ENCODE results near the gene MYO5C.
"Not testable (repeated sequence)": the region's sequence is repeated elsewhere in the genome, so short reads cannot be mapped to it uniquely, and the experiment has no call there.

Gene MYO5C

GRCh38 chr15:52200831-52201365, 94.7 kb downstream of the MYO5C start:
- no peak for DNase-seq

- DNase-seq, result no peak
Measured at GRCh38 chr15:52199271-52199670, 96.3 kb downstream of the MYO5C start.

DNA sequence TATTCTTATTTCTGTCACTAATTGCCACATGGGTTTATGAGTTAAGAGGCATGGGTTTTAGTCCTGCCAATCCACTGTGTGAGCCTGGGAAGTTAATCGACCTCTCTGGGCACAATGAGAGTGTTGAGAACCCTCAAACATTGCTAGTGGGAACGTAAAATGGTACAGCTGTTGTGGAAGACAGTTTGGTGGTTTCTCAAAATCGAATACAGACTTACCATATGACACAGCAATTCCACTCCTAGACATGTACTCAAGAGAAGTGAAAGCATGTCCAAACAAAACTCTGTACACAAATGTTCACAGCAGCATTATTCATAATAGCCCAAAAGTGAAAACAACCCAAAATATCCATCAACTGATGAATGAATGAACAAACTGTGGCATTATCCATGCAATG, 98.7 kb downstream of the MYO5C start:
- DNase-seq, result no peak

- no peak for DNase-seq
Measured at GRCh38 chr15:52193791-52194190, 101.8 kb downstream of the MYO5C start.

GRCh38 chr15:52193321-52193720, 102.3 kb downstream of the MYO5C start:
- DNase-seq, result no peak

DNA sequence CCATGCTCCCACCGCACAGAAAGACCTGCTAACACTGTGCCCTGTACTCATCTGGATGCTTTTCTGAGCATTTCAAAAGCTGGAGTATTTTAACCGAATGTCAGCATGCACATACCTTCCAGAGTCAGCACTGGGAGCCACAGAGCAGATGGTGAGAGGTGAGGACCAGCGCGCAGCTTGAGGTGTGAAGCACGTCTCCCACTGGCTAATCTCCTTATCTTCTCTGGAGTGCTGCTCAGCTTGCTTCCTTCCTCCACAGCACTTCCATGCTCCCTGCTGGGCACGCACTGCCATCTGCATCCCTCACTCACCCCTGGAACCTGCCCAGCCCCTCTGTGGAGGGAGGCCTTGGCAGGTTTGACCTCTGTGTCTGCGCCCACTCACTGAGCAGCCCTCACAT, 104.4 kb downstream of the MYO5C start, which contains the start of gene GNB5:
GNB5 (minus strand) TSS at position 186 of the 400 bp plus-strand sequence. CDS start 6,716 bp downstream, outside the sequence.
- no peak for DNase-seq

GRCh38 chr15:52186651-52187486, 108.7 kb downstream of the MYO5C start:
- DNase-seq, result no peak

DNA sequence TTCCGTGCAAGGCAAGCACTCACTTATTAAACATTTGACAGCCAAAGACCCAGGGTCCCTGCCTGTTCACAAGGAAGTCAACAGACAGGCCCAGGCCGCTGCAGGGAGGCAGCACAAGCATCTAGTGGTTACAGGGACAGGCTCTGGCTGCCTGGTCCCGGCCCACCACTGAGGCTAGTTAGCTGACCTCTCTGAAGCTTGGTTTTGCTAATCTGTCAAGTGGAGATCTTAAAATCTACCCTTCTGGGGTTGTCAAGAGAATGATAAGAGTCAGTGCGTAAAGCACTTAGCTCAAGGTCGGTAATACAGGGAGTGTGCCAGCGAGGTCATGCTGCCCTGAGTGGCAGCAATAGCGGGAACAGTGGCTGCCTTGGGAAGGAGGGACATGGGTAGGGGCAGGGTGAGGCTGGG, 110.4 kb downstream of the MYO5C start:
- DNase-seq, result no peak

DNA sequence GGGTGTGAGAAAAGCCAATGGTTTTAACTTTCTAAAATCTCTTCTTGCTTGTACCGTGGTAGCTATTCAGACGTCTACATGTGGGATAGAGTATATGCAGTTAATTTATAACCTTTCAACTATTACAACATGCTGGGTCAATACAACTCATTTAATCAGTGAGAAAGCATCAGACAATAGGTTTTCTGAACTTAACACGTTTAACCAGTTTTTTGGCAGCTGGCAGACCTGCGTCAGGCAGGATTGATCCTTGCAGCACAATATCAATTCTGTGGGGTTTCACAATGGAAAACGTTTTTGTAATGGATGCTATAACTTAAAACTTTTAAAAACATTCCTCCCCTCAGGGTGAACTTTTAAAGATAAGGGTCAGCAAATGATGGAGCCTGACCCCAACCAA, 110.9 kb downstream of the MYO5C start:
- no peak for DNase-seq

DNA sequence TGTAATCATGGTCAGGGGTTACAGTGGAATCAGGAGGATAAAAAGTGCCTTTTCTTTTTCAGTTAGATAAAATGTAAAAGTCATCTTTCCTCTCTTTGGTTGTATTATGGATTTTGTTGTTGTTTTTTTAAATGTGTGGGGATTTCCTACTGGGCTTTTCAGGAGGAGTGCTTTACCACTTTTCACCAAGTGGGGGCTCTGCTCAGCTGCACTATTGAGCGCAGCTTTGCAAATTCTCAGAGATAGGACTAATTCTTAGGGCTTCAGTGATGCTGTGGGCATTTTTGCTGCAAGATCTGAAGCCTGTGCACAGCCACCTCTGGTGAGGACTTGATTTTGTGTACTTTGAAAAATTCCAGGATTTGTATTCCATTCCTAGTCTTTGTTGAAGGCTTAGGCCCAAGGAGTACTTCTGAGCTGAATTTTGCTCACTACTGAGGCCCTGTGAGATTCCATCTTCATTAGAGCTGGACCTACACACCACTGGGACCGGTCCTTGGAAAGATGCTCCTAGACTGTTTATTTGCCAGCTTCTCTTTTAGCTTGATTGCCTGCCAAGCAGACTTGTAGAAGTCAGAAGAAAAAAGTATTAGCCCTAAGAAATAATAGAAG, 111.9 kb downstream of the MYO5C start:
- no peak for DNase-seq

- DNase-seq, result no peak
Measured at GRCh38 chr15:52181938-52182780, 113.4 kb downstream of the MYO5C start.

GRCh38 chr15:52180851-52181450, 114.7 kb downstream of the MYO5C start:
- no peak for DNase-seq

GRCh38 chr15:52180196-52180835, 115.3 kb downstream of the MYO5C start:
- peak; percentile 22 to 36 for DNase-seq

DNA sequence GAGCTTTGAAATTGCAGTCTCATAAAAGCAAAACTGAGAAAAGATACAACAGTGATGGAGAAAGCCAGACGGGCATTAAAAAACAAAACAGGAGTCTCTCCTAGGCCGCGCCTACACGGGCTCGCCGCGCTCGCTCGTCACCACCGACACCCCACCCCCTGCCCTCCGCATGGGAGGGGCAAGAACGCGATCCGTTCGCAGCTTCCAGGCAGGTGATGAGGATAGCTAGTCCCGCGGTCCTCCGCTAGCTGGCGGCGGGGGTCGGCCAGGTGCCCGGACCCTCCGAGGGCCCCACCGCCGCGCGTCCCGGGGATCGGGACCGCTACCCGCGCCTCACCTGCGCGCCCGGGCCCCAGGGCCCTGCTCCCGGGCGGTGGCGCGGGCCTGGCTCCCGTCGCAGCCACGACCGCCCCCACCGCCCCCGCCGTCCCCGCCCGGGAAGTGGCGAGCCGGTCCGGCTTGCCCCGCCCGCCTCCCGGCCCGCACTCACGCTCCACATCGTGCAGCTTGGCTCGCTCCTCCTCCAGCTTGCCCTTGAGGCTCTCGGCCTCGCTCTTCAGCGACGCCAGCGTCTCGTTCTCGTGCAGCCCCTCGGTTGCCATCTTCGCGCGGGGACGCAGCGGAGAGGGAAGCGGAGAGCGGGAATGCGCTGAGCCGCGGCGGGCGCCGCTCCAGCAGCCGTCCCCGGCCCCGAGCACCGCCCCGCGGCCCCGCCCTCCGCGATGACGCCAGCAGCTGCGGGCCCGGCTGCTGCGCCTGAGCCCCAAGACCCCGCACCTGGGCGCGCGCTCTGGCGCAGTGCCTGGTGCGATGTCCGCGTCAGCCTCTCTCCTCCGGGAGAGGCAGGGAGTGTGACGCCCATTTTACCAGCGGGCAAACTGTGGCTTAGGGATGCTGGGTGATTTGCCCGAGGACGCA, 116.1 kb downstream of the MYO5C start:
- peak; percentile 83 for DNase-seq

GRCh38 chr15:52178765-52179164, 116.8 kb downstream of the MYO5C start:
- DNase-seq, result no peak

GRCh38 chr15:52172869-52173268, 122.7 kb downstream of the MYO5C start:
- no peak for DNase-seq

DNA sequence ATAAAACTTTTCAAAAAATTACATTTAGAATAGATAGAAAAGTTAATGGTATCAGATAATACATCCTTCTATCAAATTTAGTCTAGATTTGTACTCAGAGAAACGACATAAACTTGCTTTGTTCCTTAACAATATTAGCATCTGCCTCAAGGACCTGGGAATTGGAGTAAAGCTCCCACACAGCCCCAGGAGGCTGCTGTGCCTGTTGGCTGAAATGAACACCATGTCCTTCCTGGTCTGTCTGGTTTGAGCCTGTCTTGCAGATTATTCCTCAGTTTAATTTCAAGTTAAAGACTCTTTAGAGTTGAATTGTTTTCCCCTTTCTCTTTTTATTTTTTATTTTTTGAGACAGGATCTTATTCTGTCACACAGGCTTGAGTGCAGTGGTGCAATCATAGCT, 123.8 kb downstream of the MYO5C start:
- no peak for DNase-seq

- no peak for DNase-seq
Measured at GRCh38 chr15:52171386-52171785, 124.2 kb downstream of the MYO5C start.

GRCh38 chr15:52170199-52170598, 125.4 kb downstream of the MYO5C start:
- not testable (repeated sequence) for DNase-seq

- not testable (repeated sequence) for DNase-seq
Measured at GRCh38 chr15:52165494-52166131, 130.0 kb downstream of the MYO5C start.

Measured in activated CD4-positive, alpha-beta T cell treated with anti-CD3 and anti-CD28 coated beads for 4 hours (primary cell).